Hypothalamus (tissue), 51 donors: Measurements from ENCODE around the gene ZNF277.

Source experiments
- DNase-seq, 51 donors: peaks; one replicate each; lab custom pipeline; 2025; lab: John Stamatoyannopoulos, UW

The ZNF277 gene

DNA sequence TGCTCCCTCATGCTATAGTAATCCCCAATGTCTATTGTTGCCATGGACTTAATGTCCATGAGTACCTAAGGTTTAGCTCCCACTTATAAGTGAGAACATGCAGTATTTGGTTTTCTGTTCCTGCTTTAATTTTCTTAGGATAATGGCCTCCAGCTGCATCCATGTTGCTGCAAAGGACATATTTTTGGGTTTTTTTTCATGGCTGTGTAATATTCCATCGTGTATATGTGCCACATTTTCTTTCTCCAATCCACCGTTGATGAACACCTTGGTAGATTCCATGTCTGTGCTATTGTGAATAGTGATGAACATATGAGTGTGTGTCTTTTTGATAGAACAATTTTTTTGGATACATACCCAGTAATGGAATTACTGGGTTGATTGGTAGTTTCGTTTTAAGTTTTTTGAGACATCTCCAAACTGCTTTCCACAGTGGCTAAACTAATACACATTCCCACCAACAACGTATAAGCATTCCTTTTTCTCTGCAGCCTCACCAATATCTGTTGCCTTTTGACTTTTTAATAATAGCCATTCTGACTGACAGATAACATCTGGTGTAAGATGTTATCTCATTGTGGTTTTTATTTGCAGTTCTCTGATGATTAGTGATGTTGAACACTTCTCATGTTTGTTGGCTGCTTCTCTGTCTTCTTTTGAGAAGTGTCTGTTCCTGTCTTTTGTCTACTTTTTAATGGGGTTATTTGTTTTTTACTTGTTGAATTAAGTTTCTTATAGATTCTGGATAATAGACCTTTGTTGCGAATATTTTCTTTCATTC lies 175.0 kb downstream of the ZNF277 start:
- no peak for DNase-seq

DNA sequence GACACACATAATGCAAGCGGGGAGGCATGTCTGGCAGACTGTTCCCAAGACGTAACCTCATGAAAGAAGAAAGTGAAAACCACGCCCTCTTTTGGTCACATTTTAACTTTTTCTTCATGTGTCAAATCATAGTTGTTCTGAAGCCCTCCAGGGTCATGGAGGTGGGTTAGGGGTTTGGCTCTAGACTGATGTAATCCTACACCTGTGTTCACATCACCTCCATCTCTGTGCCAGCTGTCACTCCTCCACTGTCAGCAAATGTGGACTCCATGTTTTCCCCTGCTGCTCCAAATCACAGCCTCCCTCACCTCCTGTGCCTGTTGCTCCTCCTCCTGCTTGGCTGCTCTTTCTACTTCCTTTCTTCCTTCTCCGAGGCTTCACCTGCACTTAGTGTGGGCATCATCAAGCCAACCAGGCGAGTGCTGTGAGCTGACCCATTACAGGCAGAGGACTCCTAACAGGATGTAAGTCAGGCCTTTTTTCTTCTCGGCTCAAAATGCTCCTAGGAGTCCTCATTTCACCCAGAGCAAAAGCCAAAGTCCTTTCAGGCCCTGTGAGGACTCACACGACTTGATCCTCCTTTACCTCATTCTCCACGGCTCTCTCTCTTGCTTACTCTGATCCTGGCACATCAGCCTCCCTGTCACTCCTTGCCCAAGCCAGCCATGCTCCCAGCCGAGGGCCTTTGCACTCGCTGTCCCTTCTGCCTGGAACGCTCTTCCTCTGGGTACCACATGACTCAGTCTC lies 177.3 kb downstream of the ZNF277 start:
- no peak for DNase-seq

DNA sequence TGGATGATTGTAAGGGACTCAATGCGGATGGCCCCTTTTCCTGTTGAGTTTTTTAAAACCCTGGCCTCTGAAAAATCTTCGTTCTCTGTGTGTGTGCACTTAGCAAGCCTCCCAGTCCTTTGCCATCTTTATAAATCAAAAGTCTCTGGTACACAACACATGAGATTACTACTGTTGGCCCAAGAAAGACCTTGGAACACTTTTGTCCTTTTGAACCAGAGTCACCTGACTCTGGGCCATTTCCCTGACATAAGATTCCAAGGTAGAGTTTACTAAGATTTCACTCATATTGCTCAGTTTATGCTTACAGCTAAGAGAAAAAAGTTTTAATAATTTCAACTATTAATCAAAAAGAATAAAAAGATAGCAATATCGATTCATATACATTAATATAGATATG lies 179.0 kb downstream of the ZNF277 start:
- DNase-seq, result no peak

DNA sequence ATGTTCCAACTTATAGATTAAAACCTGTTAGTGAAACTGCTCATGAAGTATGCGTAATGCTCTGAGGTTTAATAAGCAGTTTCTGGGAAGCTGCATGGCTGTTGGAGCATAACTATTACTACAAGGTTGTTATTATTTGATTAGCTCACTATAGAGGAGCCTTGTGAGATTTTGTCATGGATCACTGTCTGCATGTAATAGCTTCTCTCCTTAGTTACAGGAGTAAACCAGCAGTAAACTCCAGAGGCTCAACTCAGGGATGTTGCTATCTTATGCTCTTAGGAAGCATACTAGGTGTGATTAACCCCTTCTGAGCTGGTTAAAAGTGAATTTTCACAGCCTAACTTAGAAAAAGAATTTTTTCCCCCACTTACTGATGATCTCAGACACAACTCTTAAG lies 180.1 kb downstream of the ZNF277 start:
- DNase-seq, result no peak

DNA sequence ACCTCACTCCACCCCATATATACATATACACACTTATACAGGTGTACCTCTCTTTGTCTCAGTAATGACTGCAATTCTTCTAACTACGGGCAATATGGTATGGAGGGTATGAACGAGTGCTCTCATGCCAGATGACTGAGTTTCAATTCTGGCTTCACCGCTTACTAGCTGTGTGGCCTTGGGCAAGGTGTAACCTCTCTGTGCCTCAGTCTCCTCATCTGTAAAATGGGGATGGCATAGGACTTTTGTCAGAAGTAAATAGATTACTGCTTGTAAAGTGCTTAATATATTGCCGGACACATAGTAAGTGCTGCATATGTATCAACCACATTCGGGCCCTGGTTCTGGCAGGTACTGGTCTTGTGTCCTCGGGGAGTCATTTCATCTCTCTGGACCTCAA lies 183.7 kb downstream of the ZNF277 start:
- no peak for DNase-seq

DNA sequence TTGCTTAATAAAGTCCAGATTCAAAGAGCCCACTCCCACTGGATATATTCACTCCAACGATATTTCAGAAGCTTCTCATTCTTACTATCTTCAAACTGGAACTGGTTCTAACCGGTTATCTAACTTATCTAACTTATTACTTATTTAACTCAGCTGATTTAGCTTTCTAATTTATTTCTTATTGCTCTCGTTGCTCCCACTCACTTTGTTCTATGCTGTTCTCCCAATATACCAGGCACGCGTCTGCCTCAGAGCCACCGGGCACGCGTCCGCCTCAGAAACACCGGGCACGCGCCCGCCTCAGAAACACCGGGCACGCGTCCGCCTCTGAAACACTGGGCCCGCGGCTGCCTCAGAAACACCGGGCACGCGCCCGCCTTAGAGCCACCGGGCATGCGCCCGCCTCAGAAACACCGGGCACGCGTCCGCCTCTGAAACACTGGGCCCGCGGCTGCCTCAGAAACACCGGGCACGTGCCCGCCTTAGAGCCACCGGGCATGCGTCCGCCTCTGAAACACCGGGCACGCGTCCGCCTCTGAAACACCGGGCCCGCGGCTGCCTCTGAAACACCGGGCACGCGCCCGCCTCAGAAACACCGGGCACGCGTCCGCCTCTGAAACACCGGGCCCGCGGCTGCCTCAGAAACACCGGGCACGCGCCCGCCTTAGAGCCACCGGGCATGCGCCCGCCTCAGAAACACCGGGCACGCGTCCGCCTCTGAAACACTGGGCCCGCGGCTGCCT lies 184.8 kb downstream of the ZNF277 start:
- peak in 31 of 51 donors; percentile 5 to 66 (median 37) for DNase-seq

DNA sequence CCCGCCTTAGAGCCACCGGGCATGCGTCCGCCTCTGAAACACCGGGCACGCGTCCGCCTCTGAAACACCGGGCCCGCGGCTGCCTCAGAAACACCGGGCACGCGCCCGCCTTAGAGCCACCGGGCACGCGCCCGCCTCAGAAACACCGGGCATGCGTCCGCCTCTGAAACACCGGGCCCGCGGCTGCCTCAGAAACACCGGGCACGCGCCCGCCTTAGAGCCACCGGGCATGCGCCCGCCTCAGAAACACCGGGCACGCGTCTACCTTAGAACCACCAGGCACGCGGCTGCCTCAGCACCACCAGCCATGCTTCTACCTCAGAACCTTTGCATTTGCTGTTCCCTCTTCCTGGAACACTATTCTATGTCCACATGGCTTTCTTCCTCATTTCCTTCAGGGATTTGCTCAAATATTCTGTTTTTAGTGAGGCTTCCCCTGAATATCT lies 185.4 kb downstream of the ZNF277 start:
- DNase-seq, result peak in 40 of 51 donors; percentile 3 to 80 (median 43)
